GM21737 (cell line): ENCODE results near the gene IL18R1.

Experiments used
- ATAC-seq: cut with Tn5 transposase; IDR thresholded peaks from one replicate; pipeline ENCODE4 v1.9.1; 2021; ENCODE audit warnings: mild to moderate bottlenecking, moderate library complexity; ENCODE audit not compliant: unreplicated experiment

Gene IL18R1

GRCh38 chr2:102387763-102388546, 32.4 kb downstream of the IL18R1 start:
- ATAC-seq = no peak

GRCh38 chr2:102391565-102391964, 36.0 kb downstream of the IL18R1 start:
- no peak for ATAC-seq

GRCh38 chr2:102392096-102392495, 36.5 kb downstream of the IL18R1 start:
- ATAC-seq = no peak

GRCh38 chr2:102392942-102393341, 37.3 kb downstream of the IL18R1 start:
- ATAC-seq = no peak

- ATAC-seq = no peak
These were observed 40.4 kb downstream of the IL18R1 start for GRCh38 chr2:102396012-102396411.

- ATAC-seq = no peak
These were observed 41.6 kb downstream of the IL18R1 start for GRCh38 chr2:102397209-102397608.

GRCh38 chr2:102399499-102400141, 44.0 kb downstream of the IL18R1 start:
- ATAC-seq = no peak

- no peak for ATAC-seq
These were observed 45.9 kb downstream of the IL18R1 start for GRCh38 chr2:102401456-102401855.

- no peak for ATAC-seq
These were observed 46.3 kb downstream of the IL18R1 start for GRCh38 chr2:102401865-102402264.

GRCh38 chr2:102410952-102411351, 55.4 kb downstream of the IL18R1 start:
- no peak for ATAC-seq

- ATAC-seq = no peak
These were observed 56.6 kb downstream of the IL18R1 start for GRCh38 chr2:102412199-102412598.

- no peak for ATAC-seq
These were observed 62.4 kb downstream of the IL18R1 start for GRCh38 chr2:102417946-102418345.

- ATAC-seq = peak; percentile 79
These were observed 62.9 kb downstream of the IL18R1 start for GRCh38 chr2:102418421-102418961.

GRCh38 chr2:102420290-102420689, 64.7 kb downstream of the IL18R1 start:
- ATAC-seq = no peak

- no peak for ATAC-seq
These were observed 66.5 kb downstream of the IL18R1 start for GRCh38 chr2:102421890-102422759.

GRCh38 chr2:102422910-102423309, 67.3 kb downstream of the IL18R1 start, which contains the start of gene IL18RAP:
Gene IL18RAP (plus strand): TSS chr2:102423160. CDS start chr2:102423278, 118 bp downstream.
- ATAC-seq = no peak

- ATAC-seq = no peak
These were observed 67.8 kb downstream of the IL18R1 start for GRCh38 chr2:102423368-102423767.

- ATAC-seq = peak; percentile 77
These were observed 69.2 kb downstream of the IL18R1 start for GRCh38 chr2:102424754-102425153.

GRCh38 chr2:102425441-102426132, 70.0 kb downstream of the IL18R1 start:
- ATAC-seq = no peak

GRCh38 chr2:102427249-102427648, 71.7 kb downstream of the IL18R1 start:
- ATAC-seq = no peak
